GM12878 (cell line): ENCODE measurements around the gene LSM12. TPM values are rescaled to one million over a fixed set of nuclear protein-coding genes. Genes with fewer than 3 reads are reported as not detected.

Experiments used
- E4F1 ChIP-seq: fragments of 450-650 bp; IDR thresholded peaks from 2 replicates; pipeline ENCODE4 v1.6.1; 2018; ENCODE audit warnings: borderline replicate concordance, mild to moderate bottlenecking; ENCODE audit not compliant: partially characterized antibody
- IRF5 ChIP-seq: fragments of 450-650 bp; IDR thresholded peaks from 2 replicates; pipeline ENCODE4 v1.6.1; 2017; ENCODE audit warnings: borderline replicate concordance
- ZBTB11 ChIP-seq: fragments of 450-650 bp; formaldehyde crosslinking; IDR thresholded peaks from 2 replicates; pipeline ENCODE4 v1.5.0; 2022; ENCODE audit warnings: mild to moderate bottlenecking, missing genetic modification characterization
- polyA plus RNA-seq, 11 experiments: library from polyadenylated mRNA; depleted of rRNA in 4 of 11; unstranded in 6 of 11; stranded (reverse) in 5 of 11; fragments of >200 nt; fragmentation: Nextera tagmentation in 4 of 11; fragmentation: Illumina TruSeq in 1 of 11; extraction: Ambion mirVana in 4 of 11; extraction: Trizol in 1 of 11; gene quantifications; 1 replicate in 1 of 11; 2 replicates in 10 of 11; pipeline versions ENCODE4 v1.2.1 to v1.2.3, GENCODE V29; 2011 to 2016; ENCODE audit warnings: inconsistent platforms in 2 of 11, missing spikeins in 2 of 11, low read depth in 1 of 11
- total RNA-seq, 4 experiments: library from RNA; depleted of rRNA in 3 of 4; stranded (reverse); fragments of >200 nt in 3 of 4; fragmentation: Illumina TruSeq in 1 of 4; extraction: Trizol in 1 of 4; gene quantifications; 2 replicates each; pipeline versions ENCODE4 v1.2.1 to v1.2.3, GENCODE V29; 2013 to 2021

Gene LSM12
- total and polyA plus RNA-seq, 10 of the 15 experiments (the other 5 are each of a cell fraction or from before 2014, with no cell fraction given), result 51.1 to 206 (median 70.8) TPM

- TF ChIP-seq E4F1, result no peak
- no peak for TF ChIP-seq IRF5
- TF ChIP-seq ZBTB11, result no peak
Observed at GRCh38 chr17:43987131-43988021, 79.1 kb downstream of the LSM12 start (continued).
